OCI-LY7 (cell line): ENCODE data around the gene CLDN8. TPM values are rescaled to one million over a fixed set of nuclear protein-coding genes. Genes with fewer than 3 reads are reported as not detected.

Experiments used
- BruUV-seq: library from RNA; stranded (reverse); fragments of 400-500 nt; replicated peaks from 2 replicates; lab custom pipeline; 2021; lab: Mats Ljungman, UMichigan
- CTCF ChIA-PET: fragments of 300-600 bp; sonication (Branson Sonifier 250); formaldehyde crosslinking; loops from one replicate; lab custom pipeline; 2022; ENCODE audit warnings: antibody characterized with exemption; ENCODE audit not compliant: unreplicated experiment; lab: Charles Lee
- POLR2A ChIA-PET: fragments of 300-600 bp; sonication (Branson Sonifier 250); formaldehyde crosslinking; loops from one replicate; lab custom pipeline; 2022; ENCODE audit warnings: antibody characterized with exemption; lab: Charles Lee
- DNase-seq: peaks from one replicate; pipeline ENCODE4 v3.0.0-alpha.2; 2015; ENCODE audit warnings: low spot score
- H2AFZ ChIP-seq: fragments of 200-600 bp; sonication (generic), shearing (Covaris generic); 2 replicates; pipeline ENCODE4 v1.6.1; 2014; ENCODE audit warnings: mild to moderate bottlenecking, antibody characterized with exemption, low read length, moderate library complexity
- H3K27ac ChIP-seq: fragments of 200-600 bp; sonication (generic); 2 replicates; pipeline ENCODE4 v1.5.1; 2014; ENCODE audit warnings: mixed run types, low read depth, mild to moderate bottlenecking, moderate library complexity, low read length, inconsistent platforms; ENCODE audit not compliant: poor library complexity, severe bottlenecking
- H3K36me3 ChIP-seq: fragments of 200-600 bp; sonication (generic); 2 replicates; pipeline ENCODE4 v1.6.1; 2014; ENCODE audit warnings: mild to moderate bottlenecking, antibody characterized with exemption, low read length, moderate library complexity, mixed read lengths; ENCODE audit not compliant: insufficient read depth
- H3K4me1 ChIP-seq: fragments of 200-600 bp; sonication (generic); 2 replicates; pipeline ENCODE4 v1.5.1; 2014; ENCODE audit warnings: mild to moderate bottlenecking, low read length; ENCODE audit not compliant: insufficient read depth, poor library complexity, severe bottlenecking
- H3K4me2 ChIP-seq: fragments of 200-600 bp; sonication (generic); 2 replicates; pipeline ENCODE4 v1.6.1; 2014; ENCODE audit warnings: mild to moderate bottlenecking, low read length
- H3K4me3 ChIP-seq: fragments of 200-600 bp; sonication (generic); 2 replicates; pipeline ENCODE4 v1.5.1; 2014; ENCODE audit warnings: mild to moderate bottlenecking, low read depth, low read length; ENCODE audit not compliant: poor library complexity, severe bottlenecking
- H3K79me2 ChIP-seq: fragments of 200-600 bp; sonication (generic); 2 replicates; pipeline ENCODE4 v1.6.1; 2016; ENCODE audit warnings: low read depth, mild to moderate bottlenecking, low read length, moderate library complexity, mixed read lengths; ENCODE audit not compliant: insufficient read depth
- H3K9me2 ChIP-seq: fragments of 200-600 bp; sonication (generic); 2 replicates; pipeline ENCODE4 v1.6.1; 2016; ENCODE audit warnings: mild to moderate bottlenecking, low read length, mixed read lengths; ENCODE audit not compliant: insufficient read depth
- H3K9me3 ChIP-seq: fragments of 200-600 bp; sonication (generic); 2 replicates; pipeline ENCODE4 v1.6.1; 2014; ENCODE audit warnings: mild to moderate bottlenecking, mixed run types, low read length, mixed read lengths
- H4K20me1 ChIP-seq: fragments of 200-600 bp; sonication (generic); 2 replicates; pipeline ENCODE4 v1.6.1; 2014; ENCODE audit warnings: mild to moderate bottlenecking, antibody characterized with exemption, low read length, moderate library complexity, mixed read lengths; ENCODE audit not compliant: insufficient read depth
- EZH2phosphoT487 ChIP-seq: fragments of 200-600 bp; sonication (generic); IDR thresholded peaks from 2 replicates; pipeline ENCODE4 v1.6.1; 2018; ENCODE audit warnings: low read depth, borderline replicate concordance, mild to moderate bottlenecking, mixed run types, antibody characterized with exemption, low read length, moderate library complexity, mixed read lengths
- intact Hi-C: fragments of 100-400 bp; cut with micrococcal nuclease; formaldehyde crosslinking; loops from one replicate; pipeline ENCODE4 v1.10.0; 2022; ENCODE audit not compliant: unreplicated experiment
- total RNA-seq, 2 experiments: library from RNA; depleted of rRNA in 1 of 2; stranded (reverse); fragments of >200 nt in 1 of 2; shearing (Covaris generic) in 1 of 2; gene quantifications; 2 replicates each; pipeline ENCODE4 v1.2.3, GENCODE V29; 2014 to 2022
- TF ChIP-seq, protein P1 (sequence below): fragments of 200-600 bp; sonication (generic); conservative IDR thresholded peaks from 2 replicates; pipeline ENCODE4 v1.5.1; 2014; ENCODE audit warnings: mild to moderate bottlenecking, antibody characterized with exemption, low read length, moderate library complexity, mixed read lengths

Gene CLDN8
- total RNA-seq, 2 experiments from 2014 or later, result not detected

DNA sequence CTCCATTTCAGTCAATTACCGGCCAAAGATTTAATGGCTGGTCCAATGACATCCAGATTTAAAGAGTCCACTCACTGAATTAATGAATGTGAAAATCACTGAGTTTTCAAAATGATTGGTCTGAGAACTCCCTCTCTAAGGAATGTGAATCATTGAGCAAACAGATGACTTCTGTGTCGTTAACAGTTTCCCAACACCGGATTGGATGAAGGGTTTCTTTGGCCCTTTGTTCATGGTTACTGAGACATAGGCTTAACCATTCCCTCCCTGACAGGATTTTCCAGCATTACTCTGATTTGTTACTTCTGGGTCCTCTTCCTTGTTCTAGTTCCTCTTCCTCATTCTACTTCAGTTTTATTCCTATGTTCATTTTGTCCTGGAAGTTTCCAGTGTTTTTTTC lies 47.8 kb downstream of the CLDN8 start:
- intact Hi-C loops, result no loop called here
- no peak overlapping the region for H3K27ac ChIP-seq
- TF ChIP-seq, protein P1, sequence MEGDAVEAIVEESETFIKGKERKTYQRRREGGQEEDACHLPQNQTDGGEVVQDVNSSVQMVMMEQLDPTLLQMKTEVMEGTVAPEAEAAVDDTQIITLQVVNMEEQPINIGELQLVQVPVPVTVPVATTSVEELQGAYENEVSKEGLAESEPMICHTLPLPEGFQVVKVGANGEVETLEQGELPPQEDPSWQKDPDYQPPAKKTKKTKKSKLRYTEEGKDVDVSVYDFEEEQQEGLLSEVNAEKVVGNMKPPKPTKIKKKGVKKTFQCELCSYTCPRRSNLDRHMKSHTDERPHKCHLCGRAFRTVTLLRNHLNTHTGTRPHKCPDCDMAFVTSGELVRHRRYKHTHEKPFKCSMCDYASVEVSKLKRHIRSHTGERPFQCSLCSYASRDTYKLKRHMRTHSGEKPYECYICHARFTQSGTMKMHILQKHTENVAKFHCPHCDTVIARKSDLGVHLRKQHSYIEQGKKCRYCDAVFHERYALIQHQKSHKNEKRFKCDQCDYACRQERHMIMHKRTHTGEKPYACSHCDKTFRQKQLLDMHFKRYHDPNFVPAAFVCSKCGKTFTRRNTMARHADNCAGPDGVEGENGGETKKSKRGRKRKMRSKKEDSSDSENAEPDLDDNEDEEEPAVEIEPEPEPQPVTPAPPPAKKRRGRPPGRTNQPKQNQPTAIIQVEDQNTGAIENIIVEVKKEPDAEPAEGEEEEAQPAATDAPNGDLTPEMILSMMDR, result no peak
- no peak for TF ChIP-seq EZH2phosphoT487
- H3K9me3 ChIP-seq, result no peaks in the 10 kb centered on the region
- H3K9me2 ChIP-seq, result no peaks in the 10 kb centered on the region
- H4K20me1 ChIP-seq, result no peaks in the 10 kb centered on the region
- no peaks in the 10 kb centered on the region for H3K4me1 ChIP-seq
- no peaks in the 10 kb centered on the region for H3K36me3 ChIP-seq
- DNase-seq, result no peak
- no peak overlapping the region for H3K4me3 ChIP-seq
- no peak overlapping the region for H2AFZ ChIP-seq
- no peak overlapping the region for H3K4me2 ChIP-seq
- ChIA-PET POLR2A (no interaction called here), CTCF (no interaction called here)
- no TSS peak for BruUV-seq
- H3K79me2 ChIP-seq, result no peaks in the 10 kb centered on the region

DNA sequence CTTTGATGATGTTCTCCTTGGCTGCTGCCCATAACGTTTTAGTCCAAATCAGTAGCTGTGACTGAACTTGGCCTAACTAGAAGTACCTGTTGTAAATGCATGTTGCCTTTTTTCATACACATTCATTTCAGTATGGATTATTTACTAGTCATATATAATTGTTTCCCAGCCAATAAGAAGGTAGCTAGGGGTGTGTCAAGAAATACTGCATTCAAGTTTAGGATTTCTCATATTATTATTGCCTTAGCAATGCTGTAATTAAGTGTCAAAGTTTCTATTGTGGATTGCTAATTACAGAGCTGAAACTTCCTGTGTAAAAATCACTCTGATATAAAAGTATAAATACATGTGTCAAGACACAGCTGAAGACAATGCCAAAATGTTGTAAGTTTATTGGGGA lies 49.2 kb downstream of the CLDN8 start, which contains the start of gene CLDN17:
Gene CLDN17 (minus strand): TSS at position 101 of the 400 bp plus-strand sequence. CDS start 188 bp downstream, outside the sequence.
- H3K4me3 ChIP-seq, result no peak within 1 kb of the TSS
- no peak within 1 kb of the TSS for H3K27ac ChIP-seq
- ChIA-PET POLR2A (interaction anchor here (0.6 kb wide), 1 partner anchor 123 kb away, joined by 3 read pairs; the partner anchor contains the start of gene KRTAP25-1), CTCF (no interaction called here)
- intact Hi-C loops, result no loop called here
- H3K4me1 ChIP-seq, result no peaks in the 10 kb centered on the region
- H3K4me2 ChIP-seq, result no peak within 1 kb of the TSS
- TF ChIP-seq EZH2phosphoT487, result no peak
- H3K9me2 ChIP-seq, result no peaks in the 10 kb centered on the region
- no peaks in the 10 kb centered on the region for H3K36me3 ChIP-seq
- no peak for DNase-seq
- H2AFZ ChIP-seq, result no peak within 1 kb of the TSS
- no TSS peak for BruUV-seq
- no peaks in the 10 kb centered on the region for H3K9me3 ChIP-seq
- H3K79me2 ChIP-seq, result no peaks in the 10 kb centered on the region
- no peaks in the 10 kb centered on the region for H4K20me1 ChIP-seq

DNA sequence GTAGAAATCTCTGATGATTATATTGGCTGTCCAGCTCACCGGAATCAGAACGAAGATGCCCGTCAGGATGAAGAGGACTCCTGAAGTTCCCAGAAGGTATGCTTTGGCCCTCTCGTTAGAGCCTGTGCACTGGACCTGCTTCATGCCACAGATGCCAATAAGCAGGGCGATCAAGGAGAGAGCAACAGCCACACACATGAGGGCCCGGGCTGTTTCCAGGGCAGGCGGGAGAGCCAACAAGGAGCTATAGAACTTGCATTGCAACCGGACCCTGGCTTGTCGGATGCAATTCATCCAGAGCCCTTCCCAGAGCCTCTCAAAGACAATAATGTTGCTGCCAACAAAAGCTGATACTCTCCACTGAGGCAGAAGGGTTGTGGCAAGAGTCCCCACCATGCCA lies 49.7 kb downstream of the CLDN8 start:
- Histone ChIP-seq H3K27ac (no peak overlapping the region), H3K79me2 (no peaks in the 10 kb centered on the region), H3K4me3 (no peak overlapping the region), H3K4me2 (no peak overlapping the region), H3K4me1 (no peaks in the 10 kb centered on the region), H3K36me3 (no peaks in the 10 kb centered on the region), H2AFZ (no peak overlapping the region), H3K9me2 (no peaks in the 10 kb centered on the region), H3K9me3 (no peaks in the 10 kb centered on the region), H4K20me1 (no peaks in the 10 kb centered on the region)
- TF ChIP-seq, protein P1, result no peak
- no peak for TF ChIP-seq EZH2phosphoT487
- CTCF ChIA-PET, result no interaction called here
- intact Hi-C loops, result no loop called here
- POLR2A ChIA-PET, result no interaction called here
- no peak for DNase-seq
- no TSS peak for BruUV-seq
